Ishikawa (cell line): ENCODE measurements around the gene NECAB2.

Source experiments
- CEBPB ChIP-seq: IDR thresholded peaks from 2 replicates; pipeline ENCODE4 v1.6.1; 2012
- REST ChIP-seq: IDR thresholded peaks from 2 replicates; pipeline ENCODE4 v1.6.1; 2012; ENCODE audit warnings: low read depth, mild to moderate bottlenecking

GRCh38 chr16:83932955-83933673, 34.9 kb upstream of the NECAB2 start:
- TF ChIP-seq REST (no peak), CEBPB (no peak)
